HepG2 (cell line): ENCODE results near the gene MAP3K7CL. TPM values are rescaled to one million over a fixed set of nuclear protein-coding genes. Genes with fewer than 3 reads are reported as not detected.

Experiments
- ATAC-seq: fragments of 200-7000 bp; cut with Tn5 transposase; 3 replicates; pipeline ENCODE4 v1.9.1; 2020; ENCODE audit warnings: mild to moderate bottlenecking, moderate library complexity
- BruUV-seq: library from RNA; stranded (reverse); fragments of 400-500 nt; replicated peaks from 2 replicates; lab custom pipeline; 2021; lab: Mats Ljungman, UMichigan
- CTCF ChIA-PET: fragments of 300-600 bp; formaldehyde crosslinking; extraction: SDS; loops from one replicate; lab custom pipeline; 2021; ENCODE audit warnings: low total read pairs, inconsistent platforms, low intra/inter-chr PET ratio; lab: Yijun Ruan, JAX
- POLR2A ChIA-PET: fragments of 350-600 bp; sonication (Branson Sonifier 250); formaldehyde crosslinking; loops from one replicate; lab custom pipeline; 2020; ENCODE audit warnings: antibody characterized with exemption, inconsistent platforms; lab: Yijun Ruan, JAX
- DNase-seq: peaks from one replicate; pipeline ENCODE4 v3.0.0-alpha.2; 2015; ENCODE audit warnings: low spot score
- FAIRE-seq: peaks from 3 replicates; lab custom pipeline; 2011; peaks lifted over from hg19 to GRCh38; lab: Jason Lieb, UNC
- H2AFZ ChIP-seq: one replicate; pipeline ENCODE4 v1.6.1; 2011; ENCODE audit warnings: low read length, inconsistent platforms
- H3K27ac ChIP-seq: fragments of 300-600 bp; 3 replicates; pipeline ENCODE4 v1.8.0; 2011; ENCODE audit warnings: mixed run types, mild to moderate bottlenecking, mixed read lengths, low read length, inconsistent platforms; ENCODE audit not compliant: insufficient read depth; ENCODE audit errors: extremely low read length
- H3K27me3 ChIP-seq, 2 experiments: fragments of 200-600 bp in 1 of 2; 2 replicates in 1 of 2; 3 replicates in 1 of 2; pipeline versions ENCODE4 v1.6.0 to v1.8.0; 2011; ENCODE audit warnings: low read length in 2 of 2, mild to moderate bottlenecking in 2 of 2, moderate library complexity in 2 of 2, inconsistent platforms in 1 of 2; ENCODE audit not compliant: insufficient read depth in 2 of 2, control insufficient read depth in 1 of 2
- H3K36me3 ChIP-seq, 2 experiments: fragments of 200-600 bp in 1 of 2; replicated peaks in 1 of 2; 2 replicates in 1 of 2; 3 replicates in 1 of 2; pipeline versions ENCODE4 v1.5.1 to v1.8.0; 2011; ENCODE audit warnings: low read length in 2 of 2, inconsistent platforms in 1 of 2; ENCODE audit not compliant: insufficient read depth in 2 of 2, control insufficient read depth in 1 of 2
- H3K4me1 ChIP-seq: 2 replicates; pipeline ENCODE4 v1.5.1; 2012; ENCODE audit warnings: low read length, inconsistent platforms; ENCODE audit not compliant: insufficient read depth
- H3K4me2 ChIP-seq: 2 replicates; pipeline ENCODE4 v1.6.0; 2011; ENCODE audit warnings: low read depth, low read length, inconsistent platforms
- H3K4me3 ChIP-seq, 3 experiments: fragments of 200-600 bp in 1 of 3; sonication (generic), shearing (Covaris generic) in 1 of 3; replicated peaks in 1 of 3; 2 replicates each; pipeline ENCODE4 v1.5.1; 2011 to 2016; ENCODE audit warnings: low read length in 3 of 3, inconsistent platforms in 2 of 3, low read depth in 2 of 3, mild to moderate bottlenecking in 2 of 3, control low read depth in 1 of 3, mixed read lengths in 1 of 3; ENCODE audit not compliant: insufficient read depth in 1 of 3
- H3K79me2 ChIP-seq: one replicate; pipeline ENCODE4 v1.6.1; 2011; ENCODE audit warnings: low read length, inconsistent platforms; ENCODE audit not compliant: insufficient read depth
- H3K9ac ChIP-seq: 2 replicates; pipeline ENCODE4 v1.6.0; 2011; ENCODE audit warnings: mild to moderate bottlenecking, low read depth, low read length, inconsistent platforms; ENCODE audit not compliant: insufficient read depth
- H3K9me3 ChIP-seq: 2 replicates; pipeline ENCODE4 v1.5.1; 2012; ENCODE audit warnings: mild to moderate bottlenecking, low read length
- H4K20me1 ChIP-seq: 2 replicates; pipeline ENCODE4 v1.6.0; 2011; ENCODE audit warnings: inconsistent platforms, mild to moderate bottlenecking, low read length, moderate library complexity; ENCODE audit not compliant: insufficient read depth
- NFYC ChIP-seq: IDR thresholded peaks from 2 replicates; pipeline ENCODE4 v1.6.1; 2016; ENCODE audit warnings: missing genetic modification reagents, missing compliant biosample characterization
- NR1H2 ChIP-seq: sonication (generic); formaldehyde crosslinking; IDR thresholded peaks from 2 replicates; pipeline ENCODE4 v1.8.1; 2022; ENCODE audit warnings: low read depth, missing genetic modification reagents, borderline replicate concordance
- TSC22D2 ChIP-seq: sonication (generic); formaldehyde crosslinking; IDR thresholded peaks from 2 replicates; pipeline ENCODE4 v1.5.1; 2020; ENCODE audit warnings: missing genetic modification reagents, mild to moderate bottlenecking, borderline replicate concordance
- ZNF446 ChIP-seq: sonication (generic); formaldehyde crosslinking; IDR thresholded peaks from 2 replicates; pipeline ENCODE4 v1.5.0; 2020; ENCODE audit warnings: mild to moderate bottlenecking, missing genetic modification reagents
- ZSCAN21 ChIP-seq: sonication (generic); formaldehyde crosslinking; IDR thresholded peaks from 2 replicates; pipeline ENCODE4 v1.8.0; 2022; ENCODE audit warnings: mild to moderate bottlenecking, missing genetic modification reagents, moderate library complexity, borderline replicate concordance
- WGBS: methylation state at CpG from one replicate; pipeline ENCODE4 v1.1.6; 2017; ENCODE audit warnings: low lambda C conversion rate; 5-methylcytosine and 5-hydroxymethylcytosine counted together
- in situ Hi-C: cut with HindIII; loops from 2 replicates; pipeline ENCODE4 v1.10.0; 2017; ENCODE audit warnings: low pct_unique_long_range_greater_than_20kb; ENCODE audit not compliant: extremely low pct_ligation_motif_present
- intact Hi-C: fragments of 100-400 bp; cut with micrococcal nuclease; formaldehyde crosslinking; loops from one replicate; pipeline ENCODE4 v1.10.0; 2022; ENCODE audit not compliant: unreplicated experiment
- polyA plus RNA-seq, 8 experiments: library from polyadenylated mRNA; depleted of rRNA in 3 of 8; stranded (reverse) in 7 of 8; unstranded in 1 of 8; fragments of >200 nt; fragmentation: Illumina TruSeq in 4 of 8; extraction: Trizol in 4 of 8; gene quantifications; 2 replicates each; pipeline versions ENCODE4 v1.2.1 to v1.2.3, GENCODE V29; 2011 to 2016; ENCODE audit warnings: low read depth in 4 of 8, missing spikeins in 1 of 8, mixed read lengths in 1 of 8; ENCODE audit not compliant: insufficient read depth in 1 of 8
- total RNA-seq, 5 experiments: library from RNA; depleted of rRNA; stranded (reverse); fragments of >200 nt; fragmentation: Illumina TruSeq; extraction: Trizol; gene quantifications; 2 replicates each; pipeline ENCODE4 v1.2.3, GENCODE V29; 2016; ENCODE audit warnings: low read depth in 1 of 5
- TF ChIP-seq, protein P1 (sequence below): sonication (generic); formaldehyde crosslinking; IDR thresholded peaks from 2 replicates; pipeline ENCODE4 v1.4.0; 2020; ENCODE audit warnings: missing genetic modification reagents, borderline replicate concordance
- TF ChIP-seq, protein P2 (sequence below): IDR thresholded peaks from 2 replicates; pipeline ENCODE4 v1.4.0; 2020; ENCODE audit warnings: mild to moderate bottlenecking, missing genetic modification reagents
- TF ChIP-seq, protein P3 (sequence below): sonication (generic); formaldehyde crosslinking; IDR thresholded peaks from 2 replicates; pipeline ENCODE4 v1.4.0; 2020; ENCODE audit warnings: mild to moderate bottlenecking, low read depth, missing genetic modification reagents

The MAP3K7CL gene
- total and polyA plus RNA-seq, 2 of the 13 experiments (the other 11 are each of a cell fraction or from before 2014, with no cell fraction given): 0.04 to 0.15 TPM

DNA sequence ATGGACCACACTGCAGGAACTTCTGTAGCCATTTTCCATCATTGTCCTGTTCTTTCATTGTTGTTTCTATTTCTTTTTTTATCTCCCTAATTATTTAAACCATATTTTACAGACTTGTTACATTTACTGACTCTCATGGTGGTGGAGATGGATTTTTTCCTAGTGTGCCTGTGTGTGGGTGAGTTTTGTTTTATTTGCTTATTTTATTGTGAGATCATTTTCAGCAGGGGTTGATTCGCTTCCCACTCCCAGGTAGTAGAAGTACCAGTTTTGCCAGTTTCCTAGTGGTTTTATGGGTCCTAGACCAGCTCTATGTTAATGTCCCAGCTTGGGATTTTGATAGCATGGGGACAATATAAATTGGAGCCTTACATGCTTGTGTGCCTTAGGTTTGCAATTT, 88.3 kb downstream of the MAP3K7CL start:
- BruUV-seq: no TSS peak
- Histone ChIP-seq H3K36me3 (no peaks in the 10 kb centered on the region), H3K27ac (no peak overlapping the region), H3K4me2 (no peak overlapping the region), H3K4me3 (no peak overlapping the region), H4K20me1 (no peaks in the 10 kb centered on the region), H3K79me2 (no peaks in the 10 kb centered on the region), H3K9me3 (no peaks in the 10 kb centered on the region), H3K27me3 (no peaks in the 10 kb centered on the region), H2AFZ (no peak overlapping the region), H3K4me1 (no peaks in the 10 kb centered on the region), H3K9ac (no peak overlapping the region)
- POLR2A ChIA-PET: no interaction called here
- FAIRE-seq: no peak
- no peak for ATAC-seq
- WGBS: 88% methylated on average over 1 of the region's 1 CpG
- in situ Hi-C loops: no loop called here
- TF ChIP-seq NFYC (CRISPR knock-in tag) (no peak), ZSCAN21 (no peak), TSC22D2 (CRISPR knock-in tag) (no peak), NR1H2 (no peak), ZNF446 (no peak)
- TF ChIP-seq, protein P1, sequence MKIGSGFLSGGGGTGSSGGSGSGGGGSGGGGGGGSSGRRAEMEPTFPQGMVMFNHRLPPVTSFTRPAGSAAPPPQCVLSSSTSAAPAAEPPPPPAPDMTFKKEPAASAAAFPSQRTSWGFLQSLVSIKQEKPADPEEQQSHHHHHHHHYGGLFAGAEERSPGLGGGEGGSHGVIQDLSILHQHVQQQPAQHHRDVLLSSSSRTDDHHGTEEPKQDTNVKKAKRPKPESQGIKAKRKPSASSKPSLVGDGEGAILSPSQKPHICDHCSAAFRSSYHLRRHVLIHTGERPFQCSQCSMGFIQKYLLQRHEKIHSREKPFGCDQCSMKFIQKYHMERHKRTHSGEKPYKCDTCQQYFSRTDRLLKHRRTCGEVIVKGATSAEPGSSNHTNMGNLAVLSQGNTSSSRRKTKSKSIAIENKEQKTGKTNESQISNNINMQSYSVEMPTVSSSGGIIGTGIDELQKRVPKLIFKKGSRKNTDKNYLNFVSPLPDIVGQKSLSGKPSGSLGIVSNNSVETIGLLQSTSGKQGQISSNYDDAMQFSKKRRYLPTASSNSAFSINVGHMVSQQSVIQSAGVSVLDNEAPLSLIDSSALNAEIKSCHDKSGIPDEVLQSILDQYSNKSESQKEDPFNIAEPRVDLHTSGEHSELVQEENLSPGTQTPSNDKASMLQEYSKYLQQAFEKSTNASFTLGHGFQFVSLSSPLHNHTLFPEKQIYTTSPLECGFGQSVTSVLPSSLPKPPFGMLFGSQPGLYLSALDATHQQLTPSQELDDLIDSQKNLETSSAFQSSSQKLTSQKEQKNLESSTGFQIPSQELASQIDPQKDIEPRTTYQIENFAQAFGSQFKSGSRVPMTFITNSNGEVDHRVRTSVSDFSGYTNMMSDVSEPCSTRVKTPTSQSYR (CRISPR knock-in tag): no peak
- TF ChIP-seq, protein P2, sequence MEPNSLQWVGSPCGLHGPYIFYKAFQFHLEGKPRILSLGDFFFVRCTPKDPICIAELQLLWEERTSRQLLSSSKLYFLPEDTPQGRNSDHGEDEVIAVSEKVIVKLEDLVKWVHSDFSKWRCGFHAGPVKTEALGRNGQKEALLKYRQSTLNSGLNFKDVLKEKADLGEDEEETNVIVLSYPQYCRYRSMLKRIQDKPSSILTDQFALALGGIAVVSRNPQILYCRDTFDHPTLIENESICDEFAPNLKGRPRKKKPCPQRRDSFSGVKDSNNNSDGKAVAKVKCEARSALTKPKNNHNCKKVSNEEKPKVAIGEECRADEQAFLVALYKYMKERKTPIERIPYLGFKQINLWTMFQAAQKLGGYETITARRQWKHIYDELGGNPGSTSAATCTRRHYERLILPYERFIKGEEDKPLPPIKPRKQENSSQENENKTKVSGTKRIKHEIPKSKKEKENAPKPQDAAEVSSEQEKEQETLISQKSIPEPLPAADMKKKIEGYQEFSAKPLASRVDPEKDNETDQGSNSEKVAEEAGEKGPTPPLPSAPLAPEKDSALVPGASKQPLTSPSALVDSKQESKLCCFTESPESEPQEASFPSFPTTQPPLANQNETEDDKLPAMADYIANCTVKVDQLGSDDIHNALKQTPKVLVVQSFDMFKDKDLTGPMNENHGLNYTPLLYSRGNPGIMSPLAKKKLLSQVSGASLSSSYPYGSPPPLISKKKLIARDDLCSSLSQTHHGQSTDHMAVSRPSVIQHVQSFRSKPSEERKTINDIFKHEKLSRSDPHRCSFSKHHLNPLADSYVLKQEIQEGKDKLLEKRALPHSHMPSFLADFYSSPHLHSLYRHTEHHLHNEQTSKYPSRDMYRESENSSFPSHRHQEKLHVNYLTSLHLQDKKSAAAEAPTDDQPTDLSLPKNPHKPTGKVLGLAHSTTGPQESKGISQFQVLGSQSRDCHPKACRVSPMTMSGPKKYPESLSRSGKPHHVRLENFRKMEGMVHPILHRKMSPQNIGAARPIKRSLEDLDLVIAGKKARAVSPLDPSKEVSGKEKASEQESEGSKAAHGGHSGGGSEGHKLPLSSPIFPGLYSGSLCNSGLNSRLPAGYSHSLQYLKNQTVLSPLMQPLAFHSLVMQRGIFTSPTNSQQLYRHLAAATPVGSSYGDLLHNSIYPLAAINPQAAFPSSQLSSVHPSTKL: no peak
- TF ChIP-seq, protein P3, sequence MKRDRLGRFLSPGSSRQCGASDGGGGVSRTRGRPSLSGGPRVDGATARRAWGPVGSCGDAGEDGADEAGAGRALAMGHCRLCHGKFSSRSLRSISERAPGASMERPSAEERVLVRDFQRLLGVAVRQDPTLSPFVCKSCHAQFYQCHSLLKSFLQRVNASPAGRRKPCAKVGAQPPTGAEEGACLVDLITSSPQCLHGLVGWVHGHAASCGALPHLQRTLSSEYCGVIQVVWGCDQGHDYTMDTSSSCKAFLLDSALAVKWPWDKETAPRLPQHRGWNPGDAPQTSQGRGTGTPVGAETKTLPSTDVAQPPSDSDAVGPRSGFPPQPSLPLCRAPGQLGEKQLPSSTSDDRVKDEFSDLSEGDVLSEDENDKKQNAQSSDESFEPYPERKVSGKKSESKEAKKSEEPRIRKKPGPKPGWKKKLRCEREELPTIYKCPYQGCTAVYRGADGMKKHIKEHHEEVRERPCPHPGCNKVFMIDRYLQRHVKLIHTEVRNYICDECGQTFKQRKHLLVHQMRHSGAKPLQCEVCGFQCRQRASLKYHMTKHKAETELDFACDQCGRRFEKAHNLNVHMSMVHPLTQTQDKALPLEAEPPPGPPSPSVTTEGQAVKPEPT (CRISPR knock-in tag): no peak
- intact Hi-C loops: no loop called here
- CTCF ChIA-PET: no interaction called here
- DNase-seq: no peak
